Transverse colon (tissue), 4 donors: ENCODE data around the gene ERICH6B. TPM values are rescaled to one million over a fixed set of nuclear protein-coding genes. Genes with fewer than 3 reads are reported as not detected.

ENCODE experiments used
- DNase-seq: peaks from one replicate; pipeline ENCODE4 v3.0.0-alpha.2; 2019
- H3K27ac ChIP-seq, 4 donors: fragments of 200-600 bp; sonication (generic); 2 replicates each; pipeline ENCODE4 v1.5.1; 2016 to 2018; ENCODE audit warnings: inconsistent platforms in 4 of 4
- H3K27me3 ChIP-seq: fragments of 200-600 bp; sonication (generic); 2 replicates; pipeline ENCODE4 v1.5.1; 2017; ENCODE audit warnings: inconsistent platforms
- H3K36me3 ChIP-seq, 4 donors: fragments of 200-600 bp; sonication (generic); 2 replicates each; pipeline ENCODE4 v1.5.1; 2017 to 2019; ENCODE audit warnings: inconsistent platforms in 4 of 4
- H3K4me1 ChIP-seq, 4 donors: fragments of 200-600 bp; sonication (generic); 2 replicates each; pipeline ENCODE4 v1.5.1; 2017 to 2020; ENCODE audit warnings: inconsistent platforms in 4 of 4
- H3K4me3 ChIP-seq, 4 donors: fragments of 200-600 bp; sonication (generic); 1 replicate in 1 of 4; 2 replicates in 3 of 4; pipeline versions ENCODE4 v1.5.1 to v1.6.1; 2017 to 2019; ENCODE audit warnings: inconsistent platforms in 4 of 4
- H3K9me3 ChIP-seq, 2 donors: fragments of 200-600 bp; sonication (generic); 2 replicates each; pipeline ENCODE4 v1.5.1; 2017 to 2019; ENCODE audit warnings: inconsistent platforms in 2 of 2
- EP300 ChIP-seq: sonication (generic); formaldehyde crosslinking; IDR thresholded peaks from one replicate; pipeline ENCODE4 v1.6.1; 2017; ENCODE audit warnings: antibody characterized with exemption, low read depth
- POLR2A ChIP-seq: fragments of 450-650 bp; IDR thresholded peaks from one replicate; pipeline ENCODE4 v1.6.1; 2016; ENCODE audit warnings: antibody characterized with exemption, mild to moderate bottlenecking, moderate library complexity
- POLR2AphosphoS5 ChIP-seq, 3 donors: sonication (generic); formaldehyde crosslinking; IDR thresholded peaks; one replicate each; pipeline ENCODE4 v1.6.1; 2016; ENCODE audit warnings: antibody characterized with exemption in 3 of 3
- WGBS, 2 donors: methylation state at CpG; one replicate each; pipeline ENCODE4 v1.1.5; 2018; ENCODE audit warnings: low coverage in 1 of 2; 5-methylcytosine and 5-hydroxymethylcytosine counted together
- in situ Hi-C, 4 donors: fragments of 200-750 bp; cut with MboI; loops; one replicate each; pipeline versions ENCODE4 v1.15.0 to v1.15.1; 2017; ENCODE audit warnings: low sequenced_read_pairs in 3 of 4, low pct_ligation_motif_present in 1 of 4, low pct_unique_long_range_greater_than_20kb in 1 of 4
- intact Hi-C: fragments of 100-400 bp; cut with DNase I; formaldehyde crosslinking; loops from one replicate; pipeline ENCODE4 v1.15.1; 2023; ENCODE audit warnings: low total_unique reads
- total RNA-seq, 4 donors: library from RNA; depleted of rRNA; stranded (reverse); fragments of >200 nt; gene quantifications; one replicate each; pipeline ENCODE4 v1.1.0, GENCODE V29; 2016
- TF ChIP-seq, protein P1 (sequence below), 5 experiments: fragments of 200-600 bp in 3 of 5; fragments of 450-650 bp in 2 of 5; sonication (generic) in 3 of 5; IDR thresholded peaks; 1 replicate in 2 of 5; 2 replicates in 3 of 5; pipeline ENCODE4 v1.5.1; 2016 to 2017; ENCODE audit warnings: antibody characterized with exemption in 5 of 5, inconsistent platforms in 3 of 5, mild to moderate bottlenecking in 2 of 5, moderate library complexity in 1 of 5

Gene ERICH6B
- total RNA-seq, 4 donors from 2014 or later: not detected

DNA sequence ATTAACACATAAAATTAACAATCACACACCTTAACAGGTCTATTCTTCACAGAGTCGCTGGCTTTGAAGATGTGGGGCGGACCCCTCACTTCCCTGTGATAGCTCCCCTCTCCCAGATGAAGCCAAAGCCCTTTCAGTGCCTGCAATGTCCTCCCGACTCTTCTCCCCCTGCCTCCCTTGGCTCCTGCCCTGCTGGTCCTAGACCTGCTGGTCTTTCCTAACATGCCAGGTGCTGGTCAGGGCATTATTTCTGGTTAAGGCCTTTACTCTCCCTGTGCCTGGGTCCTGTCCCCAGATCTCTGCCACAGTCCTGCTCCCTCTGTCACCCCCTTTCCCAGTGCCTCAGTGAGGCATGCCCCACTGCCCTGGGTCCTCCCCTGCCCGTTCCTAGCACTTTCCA is 12.2 kb downstream of the ERICH6B start:
- in situ Hi-C loops (no loop called here), intact Hi-C loops (no loop called here)
- Histone ChIP-seq H3K4me3 (no peak overlapping the region), H3K9me3 (no peaks in the 10 kb centered on the region), H3K27me3 (peaks cover 17% of the 10 kb centered on the region), H3K27ac (no peak overlapping the region), H3K4me1 (no peaks in the 10 kb centered on the region), H3K36me3 (no peaks in the 10 kb centered on the region)
- 75 to 85% methylated on average over 1 to 4 of the region's 4 CpGs for WGBS, 2 donors
- DNase-seq: no peak
- TF ChIP-seq, protein P1, sequence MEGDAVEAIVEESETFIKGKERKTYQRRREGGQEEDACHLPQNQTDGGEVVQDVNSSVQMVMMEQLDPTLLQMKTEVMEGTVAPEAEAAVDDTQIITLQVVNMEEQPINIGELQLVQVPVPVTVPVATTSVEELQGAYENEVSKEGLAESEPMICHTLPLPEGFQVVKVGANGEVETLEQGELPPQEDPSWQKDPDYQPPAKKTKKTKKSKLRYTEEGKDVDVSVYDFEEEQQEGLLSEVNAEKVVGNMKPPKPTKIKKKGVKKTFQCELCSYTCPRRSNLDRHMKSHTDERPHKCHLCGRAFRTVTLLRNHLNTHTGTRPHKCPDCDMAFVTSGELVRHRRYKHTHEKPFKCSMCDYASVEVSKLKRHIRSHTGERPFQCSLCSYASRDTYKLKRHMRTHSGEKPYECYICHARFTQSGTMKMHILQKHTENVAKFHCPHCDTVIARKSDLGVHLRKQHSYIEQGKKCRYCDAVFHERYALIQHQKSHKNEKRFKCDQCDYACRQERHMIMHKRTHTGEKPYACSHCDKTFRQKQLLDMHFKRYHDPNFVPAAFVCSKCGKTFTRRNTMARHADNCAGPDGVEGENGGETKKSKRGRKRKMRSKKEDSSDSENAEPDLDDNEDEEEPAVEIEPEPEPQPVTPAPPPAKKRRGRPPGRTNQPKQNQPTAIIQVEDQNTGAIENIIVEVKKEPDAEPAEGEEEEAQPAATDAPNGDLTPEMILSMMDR (IDR thresholded peaks at IDR 0.05): no peak
- no peak for TF ChIP-seq POLR2AphosphoS5 (IDR thresholded peaks at IDR 0.05)
- no peak for TF ChIP-seq EP300

DNA sequence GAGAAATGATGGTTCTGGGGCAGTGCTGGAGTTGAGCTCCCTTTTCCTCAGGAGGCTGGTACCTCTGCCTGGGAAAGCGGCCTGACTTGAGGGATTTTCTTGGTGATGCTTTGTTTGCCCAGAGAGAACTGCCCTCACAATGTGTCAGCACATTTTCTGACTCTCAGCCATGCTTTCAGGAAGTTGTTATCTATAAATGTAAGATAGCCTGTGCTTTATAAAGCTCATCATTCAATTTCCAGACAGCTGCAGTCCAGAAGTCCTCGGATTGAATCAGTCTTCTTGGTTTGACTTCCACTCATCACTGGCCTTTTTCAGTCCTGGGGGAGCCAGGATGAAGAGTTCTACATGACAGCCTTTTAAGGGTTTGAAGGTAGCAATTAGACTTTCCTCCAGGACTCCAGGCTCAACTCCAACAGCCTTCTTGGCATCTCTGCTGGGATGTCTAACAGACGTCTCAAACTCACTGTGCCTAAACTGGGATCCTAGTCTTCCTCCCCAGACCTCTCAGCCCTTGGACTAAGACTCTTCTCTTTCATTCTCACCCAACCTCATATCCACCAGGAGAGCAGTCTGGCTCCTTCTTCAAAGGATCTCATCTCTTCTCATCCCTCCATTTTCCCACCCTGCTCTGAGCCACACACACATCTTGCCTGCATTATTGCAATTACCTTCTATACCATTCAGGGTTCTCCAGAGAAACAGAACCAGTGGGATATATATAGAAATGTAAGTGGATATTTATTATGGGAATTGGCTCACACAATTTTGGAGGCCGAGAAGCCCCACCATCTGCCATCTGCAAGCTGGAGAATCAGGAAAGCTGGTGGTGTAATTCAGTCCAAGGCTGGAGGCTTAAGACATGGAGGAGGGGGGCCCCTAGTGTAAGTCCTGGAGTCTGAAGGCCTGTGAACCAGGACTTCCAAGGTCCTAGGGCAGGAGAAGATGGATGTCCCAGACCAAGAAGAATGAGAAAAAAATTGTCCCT is 13.1 kb downstream of the ERICH6B start:
- Histone ChIP-seq H3K4me3 (no peak overlapping the region), H3K4me1 (no peaks in the 10 kb centered on the region), H3K9me3 (no peaks in the 10 kb centered on the region), H3K27ac (no peak overlapping the region), H3K36me3 (no peaks in the 10 kb centered on the region), H3K27me3 (peaks cover 20% of the 10 kb centered on the region)
- intact Hi-C loops (no loop called here), in situ Hi-C loops (no loop called here)
- TF ChIP-seq, protein P1 (IDR thresholded peaks at IDR 0.05): no peak
- no peak for TF ChIP-seq POLR2AphosphoS5 (IDR thresholded peaks at IDR 0.05)
- no peak for TF ChIP-seq POLR2A
- no peak for TF ChIP-seq EP300
- 49 to 56% methylated on average over 3 to 4 of the region's 4 CpGs for WGBS, 2 donors
- DNase-seq: no peak

DNA sequence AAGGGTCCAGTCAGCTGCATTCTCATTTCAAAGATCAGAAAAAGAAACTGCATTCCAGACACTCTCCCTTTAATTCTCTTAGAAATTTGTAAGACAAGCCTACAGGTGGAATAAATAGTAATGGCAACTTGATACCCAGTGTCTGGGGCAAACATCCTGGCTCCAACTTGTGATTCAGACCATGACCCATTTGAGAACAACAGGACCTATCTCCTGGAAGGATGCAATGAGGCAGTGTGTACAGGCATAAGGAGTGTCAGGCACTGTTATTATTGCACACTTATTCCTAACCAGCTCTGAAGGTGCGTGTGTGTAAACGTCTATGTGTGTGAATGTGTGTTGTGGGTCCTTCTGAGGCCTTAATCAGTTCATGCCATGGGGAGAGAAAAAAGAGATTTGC is 13.9 kb downstream of the ERICH6B start:
- 85 to 93% methylated on average over 2 of the region's 2 CpGs for WGBS, 2 donors
- no peaks in the 10 kb centered on the region for H3K36me3 ChIP-seq
- DNase-seq: no peak
- no peak overlapping the region for H3K4me3 ChIP-seq
- H3K27me3 ChIP-seq: peaks cover 14% of the 10 kb centered on the region
- in situ Hi-C loops (no loop called here), intact Hi-C loops (no loop called here)
- no peaks in the 10 kb centered on the region for H3K4me1 ChIP-seq
- H3K27ac ChIP-seq: no peak overlapping the region
- no peaks in the 10 kb centered on the region for H3K9me3 ChIP-seq
- no peak for TF ChIP-seq POLR2AphosphoS5 (IDR thresholded peaks at IDR 0.05)
- no peak for TF ChIP-seq EP300
- TF ChIP-seq POLR2A: no peak
- TF ChIP-seq, protein P1 (IDR thresholded peaks at IDR 0.05): no peak

DNA sequence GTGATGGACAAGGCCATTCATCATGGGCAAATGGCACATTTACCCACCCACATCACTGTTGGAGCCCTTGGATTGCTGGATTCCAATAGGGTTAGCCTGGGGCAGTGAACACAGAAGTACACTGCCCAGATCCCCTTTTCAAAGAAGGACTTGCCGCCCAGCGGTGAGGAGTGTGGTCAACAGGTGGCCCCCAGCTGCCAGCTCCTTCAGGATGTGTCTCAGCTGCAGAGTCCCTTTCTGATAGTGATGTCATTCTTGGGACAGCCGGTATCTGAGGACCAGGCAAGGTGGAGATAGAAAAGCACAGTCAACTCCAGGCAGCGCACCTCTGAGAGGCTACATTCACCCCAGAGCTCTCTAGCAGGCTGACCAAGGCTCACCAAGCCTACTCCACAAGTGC is 16.9 kb downstream of the ERICH6B start:
- Histone ChIP-seq H3K9me3 (no peaks in the 10 kb centered on the region), H3K27me3 (peaks cover 9% of the 10 kb centered on the region), H3K4me1 (no peaks in the 10 kb centered on the region), H3K27ac (no peak overlapping the region), H3K4me3 (no peak overlapping the region), H3K36me3 (no peaks in the 10 kb centered on the region)
- in situ Hi-C loops: no loop called here
- DNase-seq: no peak
- TF ChIP-seq EP300: no peak
- no peak for TF ChIP-seq POLR2AphosphoS5 (IDR thresholded peaks at IDR 0.05)
- TF ChIP-seq, protein P1 (IDR thresholded peaks at IDR 0.05): no peak
- TF ChIP-seq POLR2A: no peak
- WGBS, 2 donors: 88% methylated on average over 4 of the region's 4 CpGs; no CpG with 5 or more reads in 1 of the 2 donors
- intact Hi-C loops: no loop called here
